NB4 (cell line): ENCODE data around the gene FSTL4.

Experiments
- POLR2A ChIP-seq: IDR thresholded peaks from 2 replicates; pipeline ENCODE4 v1.6.1; 2011; ENCODE audit warnings: mild to moderate bottlenecking; ENCODE audit not compliant: insufficient read length; ENCODE audit errors: extremely low read depth
- TF ChIP-seq, protein P1 (sequence below): IDR thresholded peaks from one replicate; pipeline ENCODE4 v1.5.1; 2012; ENCODE audit warnings: low read depth, low read length

DNA sequence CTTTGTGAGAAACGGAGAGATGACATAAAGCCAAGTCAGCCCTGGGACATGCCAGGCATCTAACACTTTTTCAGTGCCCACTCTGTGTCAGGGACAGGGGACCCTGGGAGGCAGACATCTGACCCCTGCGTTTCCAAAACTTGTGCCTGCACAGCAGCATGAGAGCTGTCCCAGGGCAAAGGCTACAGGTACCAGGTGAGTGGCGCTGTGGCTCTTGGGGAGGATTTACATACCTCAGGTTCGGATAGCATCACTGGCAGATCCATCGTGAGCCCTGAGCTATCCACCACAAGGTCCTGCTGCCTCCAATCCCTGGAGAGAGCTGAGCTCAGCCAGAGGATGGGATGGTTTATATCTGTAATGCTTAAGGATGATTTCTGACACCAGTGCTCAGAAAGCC lies 52.4 kb downstream of the FSTL4 start:
- TF ChIP-seq, protein P1, sequence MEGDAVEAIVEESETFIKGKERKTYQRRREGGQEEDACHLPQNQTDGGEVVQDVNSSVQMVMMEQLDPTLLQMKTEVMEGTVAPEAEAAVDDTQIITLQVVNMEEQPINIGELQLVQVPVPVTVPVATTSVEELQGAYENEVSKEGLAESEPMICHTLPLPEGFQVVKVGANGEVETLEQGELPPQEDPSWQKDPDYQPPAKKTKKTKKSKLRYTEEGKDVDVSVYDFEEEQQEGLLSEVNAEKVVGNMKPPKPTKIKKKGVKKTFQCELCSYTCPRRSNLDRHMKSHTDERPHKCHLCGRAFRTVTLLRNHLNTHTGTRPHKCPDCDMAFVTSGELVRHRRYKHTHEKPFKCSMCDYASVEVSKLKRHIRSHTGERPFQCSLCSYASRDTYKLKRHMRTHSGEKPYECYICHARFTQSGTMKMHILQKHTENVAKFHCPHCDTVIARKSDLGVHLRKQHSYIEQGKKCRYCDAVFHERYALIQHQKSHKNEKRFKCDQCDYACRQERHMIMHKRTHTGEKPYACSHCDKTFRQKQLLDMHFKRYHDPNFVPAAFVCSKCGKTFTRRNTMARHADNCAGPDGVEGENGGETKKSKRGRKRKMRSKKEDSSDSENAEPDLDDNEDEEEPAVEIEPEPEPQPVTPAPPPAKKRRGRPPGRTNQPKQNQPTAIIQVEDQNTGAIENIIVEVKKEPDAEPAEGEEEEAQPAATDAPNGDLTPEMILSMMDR = no peak
- TF ChIP-seq POLR2A = no peak
